Loucy (cell line): ENCODE data around the gene PAX5.

Experiments used
- H2AFZ ChIP-seq: fragments of 200-600 bp; sonication (generic); 2 replicates; pipeline ENCODE4 v1.6.0; 2016; ENCODE audit warnings: antibody characterized with exemption, mild to moderate bottlenecking, low read length, moderate library complexity
- H3F3A ChIP-seq: fragments of 200-600 bp; 2 replicates; pipeline ENCODE4 v1.6.0; 2016; ENCODE audit warnings: antibody characterized with exemption, low read depth, mild to moderate bottlenecking
- H3K27me3 ChIP-seq: fragments of 200-600 bp; sonication (generic); 2 replicates; pipeline ENCODE4 v1.6.1; 2014; ENCODE audit warnings: low read length, mild to moderate bottlenecking; ENCODE audit not compliant: insufficient read depth, poor library complexity, severe bottlenecking
- H3K36me3 ChIP-seq: fragments of 200-600 bp; sonication (generic); 2 replicates; pipeline ENCODE4 v1.6.1; 2016; ENCODE audit warnings: low read length; ENCODE audit not compliant: insufficient read depth
- H3K4me1 ChIP-seq: fragments of 200-600 bp; sonication (generic); 2 replicates; pipeline ENCODE4 v1.5.1; 2014; ENCODE audit warnings: low read length, mild to moderate bottlenecking; ENCODE audit not compliant: insufficient read depth, poor library complexity, severe bottlenecking
- H3K4me2 ChIP-seq: fragments of 200-600 bp; sonication (generic); 2 replicates; pipeline ENCODE4 v1.6.0; 2014; ENCODE audit warnings: antibody characterized with exemption, low read length, low read depth, mild to moderate bottlenecking; ENCODE audit not compliant: poor library complexity, severe bottlenecking
- H3K4me3 ChIP-seq: fragments of 200-600 bp; sonication (generic); 2 replicates; pipeline ENCODE4 v1.5.1; 2014; ENCODE audit warnings: low read length, mild to moderate bottlenecking, mixed read lengths; ENCODE audit not compliant: poor library complexity, severe bottlenecking
- H3K79me2 ChIP-seq: fragments of 200-600 bp; sonication (generic); 2 replicates; pipeline ENCODE4 v1.6.1; 2014; ENCODE audit warnings: low read length; ENCODE audit not compliant: insufficient read depth
- H3K9ac ChIP-seq: fragments of 200-600 bp; sonication (generic); 2 replicates; pipeline ENCODE4 v1.6.0; 2014; ENCODE audit warnings: mild to moderate bottlenecking, low read depth, low read length, moderate library complexity; ENCODE audit not compliant: poor library complexity, severe bottlenecking
- H3K9me2 ChIP-seq: fragments of 200-600 bp; sonication (generic); replicated peaks from 2 replicates; pipeline ENCODE4 v1.6.1; 2016; ENCODE audit warnings: low read depth, low read length, mixed read lengths
- H3K9me3 ChIP-seq: fragments of 200-600 bp; sonication (generic); 2 replicates; pipeline ENCODE4 v1.6.1; 2014; ENCODE audit warnings: mild to moderate bottlenecking, antibody characterized with exemption, low read length, low read depth; ENCODE audit not compliant: insufficient read depth
- H4K20me1 ChIP-seq: fragments of 200-600 bp; sonication (generic); 2 replicates; pipeline ENCODE4 v1.6.0; 2014; ENCODE audit warnings: antibody characterized with exemption, low read length, mild to moderate bottlenecking; ENCODE audit not compliant: insufficient read depth, poor library complexity, severe bottlenecking
- CTCF ChIP-seq: fragments of 200-600 bp; sonication (generic); conservative IDR thresholded peaks from 2 replicates; pipeline ENCODE4 v1.5.1; 2014; ENCODE audit warnings: mild to moderate bottlenecking, antibody characterized with exemption, low read length
- EZH2phosphoT487 ChIP-seq: fragments of 200-600 bp; IDR thresholded peaks from 2 replicates; pipeline ENCODE4 v1.6.1; 2018; ENCODE audit warnings: antibody characterized with exemption, mild to moderate bottlenecking, moderate library complexity, borderline replicate concordance

Gene PAX5

DNA sequence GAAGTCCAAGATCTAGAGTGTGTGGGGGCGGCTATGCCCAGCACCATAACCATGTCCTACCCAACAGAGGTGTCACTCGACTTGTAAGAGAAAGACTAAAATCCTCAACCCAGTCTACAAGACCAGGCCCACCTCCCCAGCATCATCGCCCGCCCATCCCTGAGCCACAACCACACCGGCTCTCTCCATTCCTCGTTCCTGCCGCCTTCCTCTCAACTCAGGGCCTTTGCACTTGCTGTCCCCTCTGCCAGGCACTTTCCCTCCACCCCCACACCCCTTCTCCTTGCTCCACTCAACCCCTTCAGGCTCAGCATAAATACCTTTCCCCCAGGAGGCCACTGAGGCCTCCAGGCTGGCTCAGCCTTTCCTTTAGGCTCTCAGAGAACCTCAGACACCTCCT, 69.3 kb downstream of the PAX5 start:
- Histone ChIP-seq H3F3A (no peaks in the 10 kb centered on the region), H3K9me2 (no peaks in the 10 kb centered on the region), H3K4me1 (no peaks in the 10 kb centered on the region), H3K4me2 (no peak overlapping the region), H2AFZ (no peak overlapping the region), H3K4me3 (no peak overlapping the region), H3K9ac (no peak overlapping the region), H3K27me3 (no peaks in the 10 kb centered on the region), H4K20me1 (no peaks in the 10 kb centered on the region), H3K79me2 (no peaks in the 10 kb centered on the region), H3K36me3 (no peaks in the 10 kb centered on the region), H3K9me3 (no peaks in the 10 kb centered on the region)
- TF ChIP-seq EZH2phosphoT487 (no peak), CTCF (no peak)

DNA sequence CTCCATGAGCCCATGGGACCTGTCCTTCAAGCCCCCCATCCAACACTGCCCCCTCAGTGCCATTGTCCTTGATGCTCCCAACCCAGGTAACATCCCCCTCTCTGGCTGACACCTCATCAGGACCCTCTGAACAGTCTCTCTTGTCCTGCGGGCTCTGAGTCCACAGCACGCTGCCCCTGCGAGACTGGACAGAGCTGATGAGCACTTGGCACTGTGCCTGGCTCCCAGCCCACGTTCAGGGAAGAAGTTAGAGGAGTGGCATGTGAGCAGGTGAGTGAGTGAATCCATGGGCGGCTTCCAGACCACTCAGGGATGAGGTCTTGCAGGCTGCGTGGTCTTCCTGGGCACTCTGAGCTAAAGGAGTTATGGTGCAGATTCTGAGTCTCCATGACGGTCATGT, 70.7 kb downstream of the PAX5 start:
- no peak overlapping the region for H3K9ac ChIP-seq
- no peaks in the 10 kb centered on the region for H3K9me3 ChIP-seq
- H3K4me3 ChIP-seq: no peak overlapping the region
- no peaks in the 10 kb centered on the region for H3K27me3 ChIP-seq
- H3K9me2 ChIP-seq: no peaks in the 10 kb centered on the region
- no peaks in the 10 kb centered on the region for H3K79me2 ChIP-seq
- no peaks in the 10 kb centered on the region for H3K4me1 ChIP-seq
- H2AFZ ChIP-seq: no peak overlapping the region
- no peak overlapping the region for H3K4me2 ChIP-seq
- H4K20me1 ChIP-seq: no peaks in the 10 kb centered on the region
- no peaks in the 10 kb centered on the region for H3K36me3 ChIP-seq
- no peaks in the 10 kb centered on the region for H3F3A ChIP-seq
- no peak for TF ChIP-seq EZH2phosphoT487
- TF ChIP-seq CTCF: no peak

GRCh38 chr9:36962691-36963090, 71.4 kb downstream of the PAX5 start:
- H4K20me1 ChIP-seq: no peaks in the 10 kb centered on the region
- H3K79me2 ChIP-seq: no peaks in the 10 kb centered on the region
- H3K9ac ChIP-seq: no peak overlapping the region
- TF ChIP-seq CTCF (no peak), EZH2phosphoT487 (no peak)
- H3K27me3 ChIP-seq: no peaks in the 10 kb centered on the region
- no peaks in the 10 kb centered on the region for H3K9me2 ChIP-seq
- no peak overlapping the region for H3K4me2 ChIP-seq
- no peaks in the 10 kb centered on the region for H3K4me1 ChIP-seq
- H3F3A ChIP-seq: no peaks in the 10 kb centered on the region
- no peak overlapping the region for H2AFZ ChIP-seq
- no peaks in the 10 kb centered on the region for H3K36me3 ChIP-seq
- H3K4me3 ChIP-seq: no peak overlapping the region
- H3K9me3 ChIP-seq: no peaks in the 10 kb centered on the region
